Natural killer cell (primary cell): ENCODE data around the gene DMBT1. TPM values are rescaled to one million over a fixed set of nuclear protein-coding genes. Genes with fewer than 3 reads are reported as not detected.

Experiments used
- ATAC-seq, 3 donors: fragments of 150-1000 bp in 2 of 3; fragments of 200-7000 bp in 1 of 3; cut with Tn5 transposase; 1 replicate in 1 of 3; 2 replicates in 2 of 3; pipeline ENCODE4 v1.10.0; 2021; ENCODE audit warnings: mild to moderate bottlenecking in 2 of 3, moderate library complexity in 2 of 3
- DNase-seq, 2 donors: peaks; one replicate each; pipeline versions ENCODE4 v3.0.0 to v3.0.0-alpha.2; 2013 to 2021; ENCODE audit warnings: mixed read lengths in 1 of 2
- H3K27ac ChIP-seq: one replicate; pipeline ENCODE4 v1.5.1; 2013; ENCODE audit warnings: mild to moderate bottlenecking, low read length
- H3K27me3 ChIP-seq: one replicate; pipeline ENCODE4 v1.6.1; 2013; ENCODE audit warnings: low read length; ENCODE audit not compliant: control insufficient read depth, insufficient read depth
- H3K36me3 ChIP-seq: one replicate; pipeline ENCODE4 v1.6.1; 2013; ENCODE audit warnings: low read length; ENCODE audit not compliant: control insufficient read depth, insufficient read depth
- H3K4me1 ChIP-seq: one replicate; pipeline ENCODE4 v1.6.1; 2013; ENCODE audit warnings: low read length; ENCODE audit not compliant: control insufficient read depth, insufficient read depth
- H3K4me3 ChIP-seq: one replicate; pipeline ENCODE4 v1.5.1; 2013; ENCODE audit warnings: low read length
- H3K9me3 ChIP-seq: one replicate; pipeline ENCODE4 v1.6.1; 2013; ENCODE audit warnings: low read length; ENCODE audit not compliant: control insufficient read depth, insufficient read depth
- H3K27ac Mint-ChIP-seq, 2 donors: one replicate each; pipeline ENCODE4 v1.8.0; 2022; ENCODE audit warnings: mild to moderate bottlenecking in 2 of 2, mixed read lengths in 2 of 2, moderate library complexity in 1 of 2
- H3K27me3 Mint-ChIP-seq, 2 donors: one replicate each; pipeline ENCODE4 v1.8.0; 2022; ENCODE audit warnings: low read depth in 2 of 2, mixed read lengths in 2 of 2
- H3K36me3 Mint-ChIP-seq: one replicate; pipeline ENCODE4 v1.8.0; 2022; ENCODE audit warnings: mixed read lengths
- H3K4me1 Mint-ChIP-seq, 2 donors: one replicate each; pipeline ENCODE4 v1.8.0; 2022; ENCODE audit warnings: mixed read lengths in 2 of 2
- H3K4me3 Mint-ChIP-seq: one replicate; pipeline ENCODE4 v1.8.0; 2022; ENCODE audit warnings: mild to moderate bottlenecking, moderate library complexity, mixed read lengths
- H3K9me3 Mint-ChIP-seq, 2 donors: one replicate each; pipeline ENCODE4 v1.8.0; 2022; ENCODE audit warnings: mixed read lengths in 2 of 2
- WGBS: methylation state at CpG from one replicate; pipeline ENCODE4 v1.1.7; 2013; ENCODE audit warnings: missing lambda C conversion rate; ENCODE audit not compliant: insufficient coverage; 5-methylcytosine and 5-hydroxymethylcytosine counted together
- intact Hi-C: fragments of 100-400 bp; cut with micrococcal nuclease; formaldehyde crosslinking; loops from one replicate; pipeline ENCODE4 v1.14.2; 2022
- total RNA-seq, 4 donors: library from RNA; stranded (reverse); fragments of 120-200 nt in 1 of 4; gene quantifications; one replicate each; pipeline versions ENCODE4 v1.2.3 to v1.2.4, GENCODE V29; 2013 to 2022
- TF ChIP-seq, protein P1 (sequence below): fragments of 200-600 bp; IDR thresholded peaks from one replicate; pipeline ENCODE4 v1.8.0; 2022; ENCODE audit warnings: antibody characterized with exemption

DMBT1 gene
- total RNA-seq, 3 donors from 2014 or later (not counting 1 experiment from before 2014, with no cell fraction given), result not detected

DNA sequence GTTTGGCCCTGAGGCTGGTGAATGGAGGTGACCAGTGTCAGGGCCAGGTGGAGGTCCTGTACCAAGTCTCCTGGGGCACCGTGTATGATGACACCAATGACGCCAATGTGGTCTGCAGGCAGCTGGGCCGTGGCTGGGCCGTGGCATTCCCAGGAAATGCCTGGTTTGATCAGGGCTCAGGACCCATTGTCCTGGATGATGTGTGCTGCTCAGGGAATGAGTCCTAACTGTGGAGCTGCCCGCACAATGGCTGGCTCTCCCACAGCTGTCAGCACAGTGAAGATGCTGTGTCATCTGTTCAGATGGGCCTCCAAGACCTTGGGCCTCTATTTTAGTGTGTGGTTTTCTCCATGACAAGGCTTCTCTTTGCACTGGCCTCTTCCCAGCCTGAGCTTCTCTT, 64.0 kb downstream of the DMBT1 start:
- Mint-ChIP-seq H3K27me3 (peaks cover 3 to 8% of the 10 kb centered on the region in 2 donors), H3K36me3 (no peaks in the 10 kb centered on the region), H3K27ac (no peak overlapping the region), H3K4me3 (no peak overlapping the region), H3K4me1 (no peaks in the 10 kb centered on the region), H3K9me3 (no peaks in the 10 kb centered on the region)
- TF ChIP-seq, protein P1, sequence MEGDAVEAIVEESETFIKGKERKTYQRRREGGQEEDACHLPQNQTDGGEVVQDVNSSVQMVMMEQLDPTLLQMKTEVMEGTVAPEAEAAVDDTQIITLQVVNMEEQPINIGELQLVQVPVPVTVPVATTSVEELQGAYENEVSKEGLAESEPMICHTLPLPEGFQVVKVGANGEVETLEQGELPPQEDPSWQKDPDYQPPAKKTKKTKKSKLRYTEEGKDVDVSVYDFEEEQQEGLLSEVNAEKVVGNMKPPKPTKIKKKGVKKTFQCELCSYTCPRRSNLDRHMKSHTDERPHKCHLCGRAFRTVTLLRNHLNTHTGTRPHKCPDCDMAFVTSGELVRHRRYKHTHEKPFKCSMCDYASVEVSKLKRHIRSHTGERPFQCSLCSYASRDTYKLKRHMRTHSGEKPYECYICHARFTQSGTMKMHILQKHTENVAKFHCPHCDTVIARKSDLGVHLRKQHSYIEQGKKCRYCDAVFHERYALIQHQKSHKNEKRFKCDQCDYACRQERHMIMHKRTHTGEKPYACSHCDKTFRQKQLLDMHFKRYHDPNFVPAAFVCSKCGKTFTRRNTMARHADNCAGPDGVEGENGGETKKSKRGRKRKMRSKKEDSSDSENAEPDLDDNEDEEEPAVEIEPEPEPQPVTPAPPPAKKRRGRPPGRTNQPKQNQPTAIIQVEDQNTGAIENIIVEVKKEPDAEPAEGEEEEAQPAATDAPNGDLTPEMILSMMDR, result no peak
- Histone ChIP-seq H3K4me1 (no peaks in the 10 kb centered on the region), H3K36me3 (no peaks in the 10 kb centered on the region), H3K27ac (no peak overlapping the region), H3K27me3 (no peaks in the 10 kb centered on the region), H3K9me3 (no peaks in the 10 kb centered on the region), H3K4me3 (no peak overlapping the region)
- DNase-seq (no peak), ATAC-seq (no peak)
- WGBS, result 74% methylated on average over 5 of the region's 5 CpGs
- intact Hi-C loops, result no loop called here

GRCh38 chr10:122630526-122630925, 70.0 kb downstream of the DMBT1 start:
- Histone ChIP-seq H3K4me3 (no peak overlapping the region), H3K27ac (no peak overlapping the region), H3K27me3 (no peaks in the 10 kb centered on the region), H3K9me3 (no peaks in the 10 kb centered on the region), H3K4me1 (no peaks in the 10 kb centered on the region), H3K36me3 (no peaks in the 10 kb centered on the region)
- Mint-ChIP-seq H3K36me3 (no peaks in the 10 kb centered on the region), H3K4me3 (no peak overlapping the region), H3K27ac (no peak overlapping the region), H3K27me3 (peaks cover 9 to 10% of the 10 kb centered on the region in 2 donors), H3K4me1 (no peaks in the 10 kb centered on the region), H3K9me3 (no peaks in the 10 kb centered on the region)
- 91% methylated on average over 5 of the region's 6 CpGs for WGBS
- TF ChIP-seq, protein P1, result no peak
- ATAC-seq, result no peak
- DNase-seq, result no peak
- intact Hi-C loops, result no loop called here

DNA sequence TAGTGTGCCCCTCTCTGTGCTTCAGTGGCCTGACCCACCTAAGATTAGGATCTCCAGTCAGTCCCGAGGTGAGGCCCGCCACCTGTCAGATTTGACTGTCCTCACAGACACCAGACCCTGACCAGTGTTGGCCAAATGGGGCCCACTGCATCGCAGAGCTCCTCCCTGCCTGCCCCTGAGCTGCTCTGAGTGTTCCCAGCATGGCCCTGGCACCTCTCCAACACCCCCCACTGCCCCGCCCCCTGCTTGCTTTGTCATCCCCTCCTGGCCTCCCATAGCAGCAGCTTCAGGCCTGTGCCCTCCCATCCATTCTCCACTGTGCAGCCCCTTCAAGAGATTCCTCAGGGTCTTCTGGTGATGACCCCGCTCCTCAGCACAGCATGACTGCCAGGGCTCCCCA, 71.5 kb downstream of the DMBT1 start:
- Histone ChIP-seq H3K9me3 (no peaks in the 10 kb centered on the region), H3K36me3 (no peaks in the 10 kb centered on the region), H3K27me3 (no peaks in the 10 kb centered on the region), H3K4me1 (no peaks in the 10 kb centered on the region), H3K27ac (no peak overlapping the region), H3K4me3 (no peak overlapping the region)
- H3K36me3 Mint-ChIP-seq, result no peaks in the 10 kb centered on the region
- H3K9me3 Mint-ChIP-seq, result no peaks in the 10 kb centered on the region
- peaks cover 10 to 16% of the 10 kb centered on the region in 2 donors for H3K27me3 Mint-ChIP-seq
- no peak overlapping the region for H3K27ac Mint-ChIP-seq
- ATAC-seq (no peak), DNase-seq (no peak)
- TF ChIP-seq, protein P1, result no peak
- no peaks in the 10 kb centered on the region for H3K4me1 Mint-ChIP-seq
- intact Hi-C loops, result no loop called here
- WGBS, result 81% methylated on average over 5 of the region's 5 CpGs
- no peak overlapping the region for H3K4me3 Mint-ChIP-seq

- 74% methylated on average over 3 of the region's 3 CpGs for WGBS
- H3K36me3 Mint-ChIP-seq, result no peaks in the 10 kb centered on the region
- intact Hi-C loops, result no loop called here
- ATAC-seq (no peak), DNase-seq (no peak)
- no peaks in the 10 kb centered on the region for H3K4me1 Mint-ChIP-seq
- Histone ChIP-seq H3K27ac (no peak overlapping the region), H3K4me1 (no peaks in the 10 kb centered on the region), H3K4me3 (no peak overlapping the region), H3K9me3 (no peaks in the 10 kb centered on the region), H3K27me3 (no peaks in the 10 kb centered on the region), H3K36me3 (no peaks in the 10 kb centered on the region)
- H3K4me3 Mint-ChIP-seq, result no peak overlapping the region
- peaks cover 11 to 16% of the 10 kb centered on the region in 2 donors for H3K27me3 Mint-ChIP-seq
- H3K27ac Mint-ChIP-seq, result no peak overlapping the region
- H3K9me3 Mint-ChIP-seq, result no peaks in the 10 kb centered on the region
- TF ChIP-seq, protein P1, result no peak
Observed at GRCh38 chr10:122632576-122632975, 72.0 kb downstream of the DMBT1 start.
